Loucy (cell line): Measurements from ENCODE around the gene CWC22.
"Not testable (repeated sequence)": the region's sequence is repeated elsewhere in the genome, so short reads cannot be mapped to it uniquely, and the experiment has no call there.

Experiments
- H2AFZ ChIP-seq: fragments of 200-600 bp; sonication (generic); 2 replicates; pipeline ENCODE4 v1.6.0; 2016; ENCODE audit warnings: antibody characterized with exemption, mild to moderate bottlenecking, low read length, moderate library complexity
- H3F3A ChIP-seq: fragments of 200-600 bp; 2 replicates; pipeline ENCODE4 v1.6.0; 2016; ENCODE audit warnings: antibody characterized with exemption, low read depth, mild to moderate bottlenecking
- H3K27me3 ChIP-seq: fragments of 200-600 bp; sonication (generic); 2 replicates; pipeline ENCODE4 v1.6.1; 2014; ENCODE audit warnings: low read length, mild to moderate bottlenecking; ENCODE audit not compliant: insufficient read depth, poor library complexity, severe bottlenecking
- H3K36me3 ChIP-seq: fragments of 200-600 bp; sonication (generic); 2 replicates; pipeline ENCODE4 v1.6.1; 2016; ENCODE audit warnings: low read length; ENCODE audit not compliant: insufficient read depth
- H3K4me1 ChIP-seq: fragments of 200-600 bp; sonication (generic); 2 replicates; pipeline ENCODE4 v1.5.1; 2014; ENCODE audit warnings: low read length, mild to moderate bottlenecking; ENCODE audit not compliant: insufficient read depth, poor library complexity, severe bottlenecking
- H3K4me2 ChIP-seq: fragments of 200-600 bp; sonication (generic); 2 replicates; pipeline ENCODE4 v1.6.0; 2014; ENCODE audit warnings: antibody characterized with exemption, low read length, low read depth, mild to moderate bottlenecking; ENCODE audit not compliant: poor library complexity, severe bottlenecking
- H3K4me3 ChIP-seq: fragments of 200-600 bp; sonication (generic); 2 replicates; pipeline ENCODE4 v1.5.1; 2014; ENCODE audit warnings: low read length, mild to moderate bottlenecking, mixed read lengths; ENCODE audit not compliant: poor library complexity, severe bottlenecking
- H3K79me2 ChIP-seq: fragments of 200-600 bp; sonication (generic); 2 replicates; pipeline ENCODE4 v1.6.1; 2014; ENCODE audit warnings: low read length; ENCODE audit not compliant: insufficient read depth
- H3K9ac ChIP-seq: fragments of 200-600 bp; sonication (generic); 2 replicates; pipeline ENCODE4 v1.6.0; 2014; ENCODE audit warnings: mild to moderate bottlenecking, low read depth, low read length, moderate library complexity; ENCODE audit not compliant: poor library complexity, severe bottlenecking
- H3K9me2 ChIP-seq: fragments of 200-600 bp; sonication (generic); replicated peaks from 2 replicates; pipeline ENCODE4 v1.6.1; 2016; ENCODE audit warnings: low read depth, low read length, mixed read lengths
- H3K9me3 ChIP-seq: fragments of 200-600 bp; sonication (generic); 2 replicates; pipeline ENCODE4 v1.6.1; 2014; ENCODE audit warnings: mild to moderate bottlenecking, antibody characterized with exemption, low read length, low read depth; ENCODE audit not compliant: insufficient read depth
- H4K20me1 ChIP-seq: fragments of 200-600 bp; sonication (generic); 2 replicates; pipeline ENCODE4 v1.6.0; 2014; ENCODE audit warnings: antibody characterized with exemption, low read length, mild to moderate bottlenecking; ENCODE audit not compliant: insufficient read depth, poor library complexity, severe bottlenecking
- EZH2phosphoT487 ChIP-seq: fragments of 200-600 bp; IDR thresholded peaks from 2 replicates; pipeline ENCODE4 v1.6.1; 2018; ENCODE audit warnings: antibody characterized with exemption, mild to moderate bottlenecking, moderate library complexity, borderline replicate concordance
- TF ChIP-seq, protein P1 (sequence below): fragments of 200-600 bp; sonication (generic); conservative IDR thresholded peaks from 2 replicates; pipeline ENCODE4 v1.5.1; 2014; ENCODE audit warnings: mild to moderate bottlenecking, antibody characterized with exemption, low read length

Gene CWC22

DNA sequence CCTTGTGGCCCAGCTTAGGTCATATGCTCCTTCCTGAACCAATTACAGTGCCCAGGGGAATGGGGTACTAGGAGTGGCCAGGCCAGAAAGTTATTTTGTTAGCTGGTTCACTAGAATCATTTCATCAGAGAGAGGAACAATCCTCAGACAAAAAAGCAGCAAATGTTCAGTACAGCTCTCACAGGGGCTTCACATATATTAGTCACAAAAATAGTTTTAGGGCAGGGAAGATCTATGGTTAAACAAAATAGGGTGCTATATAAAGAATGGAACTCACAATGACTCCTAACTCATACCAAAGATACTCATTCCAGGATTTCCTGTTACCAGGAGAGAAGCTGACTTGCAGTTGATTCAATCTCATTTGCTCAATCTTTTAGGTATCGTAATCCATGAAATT lies 71.0 kb downstream of the CWC22 start:
- H4K20me1 ChIP-seq = no peaks in the 10 kb centered on the region
- no peak overlapping the region for H2AFZ ChIP-seq
- H3K9ac ChIP-seq = no peak overlapping the region
- H3K79me2 ChIP-seq = no peaks in the 10 kb centered on the region
- H3K4me3 ChIP-seq = no peak overlapping the region
- H3K4me2 ChIP-seq = no peak overlapping the region
- H3F3A ChIP-seq = no peaks in the 10 kb centered on the region
- no peaks in the 10 kb centered on the region for H3K9me2 ChIP-seq
- H3K9me3 ChIP-seq = no peaks in the 10 kb centered on the region
- no peaks in the 10 kb centered on the region for H3K36me3 ChIP-seq
- H3K27me3 ChIP-seq = no peaks in the 10 kb centered on the region
- TF ChIP-seq EZH2phosphoT487 = no peak
- TF ChIP-seq, protein P1, sequence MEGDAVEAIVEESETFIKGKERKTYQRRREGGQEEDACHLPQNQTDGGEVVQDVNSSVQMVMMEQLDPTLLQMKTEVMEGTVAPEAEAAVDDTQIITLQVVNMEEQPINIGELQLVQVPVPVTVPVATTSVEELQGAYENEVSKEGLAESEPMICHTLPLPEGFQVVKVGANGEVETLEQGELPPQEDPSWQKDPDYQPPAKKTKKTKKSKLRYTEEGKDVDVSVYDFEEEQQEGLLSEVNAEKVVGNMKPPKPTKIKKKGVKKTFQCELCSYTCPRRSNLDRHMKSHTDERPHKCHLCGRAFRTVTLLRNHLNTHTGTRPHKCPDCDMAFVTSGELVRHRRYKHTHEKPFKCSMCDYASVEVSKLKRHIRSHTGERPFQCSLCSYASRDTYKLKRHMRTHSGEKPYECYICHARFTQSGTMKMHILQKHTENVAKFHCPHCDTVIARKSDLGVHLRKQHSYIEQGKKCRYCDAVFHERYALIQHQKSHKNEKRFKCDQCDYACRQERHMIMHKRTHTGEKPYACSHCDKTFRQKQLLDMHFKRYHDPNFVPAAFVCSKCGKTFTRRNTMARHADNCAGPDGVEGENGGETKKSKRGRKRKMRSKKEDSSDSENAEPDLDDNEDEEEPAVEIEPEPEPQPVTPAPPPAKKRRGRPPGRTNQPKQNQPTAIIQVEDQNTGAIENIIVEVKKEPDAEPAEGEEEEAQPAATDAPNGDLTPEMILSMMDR = no peak
- H3K4me1 ChIP-seq = no peaks in the 10 kb centered on the region

DNA sequence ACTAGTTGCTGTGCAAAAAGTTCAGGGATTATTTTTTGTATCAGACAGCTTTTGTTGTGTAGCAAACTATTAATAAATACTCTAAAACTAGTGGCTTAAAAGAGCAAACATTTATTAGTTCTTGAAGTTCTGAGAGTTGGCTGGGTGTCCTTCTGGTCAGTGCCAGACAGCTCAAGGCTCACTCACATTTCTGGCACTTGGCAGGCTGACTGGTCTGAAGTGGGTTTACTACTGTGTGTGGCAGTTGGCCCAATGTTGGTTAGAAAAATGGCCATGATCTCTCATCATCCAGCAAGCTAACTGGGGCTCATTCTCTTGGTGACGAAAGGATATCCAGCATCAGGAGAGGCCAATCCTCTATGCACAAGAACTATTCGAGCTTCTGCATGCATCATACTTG lies 74.3 kb downstream of the CWC22 start:
- Histone ChIP-seq H3K9me2 (no peaks in the 10 kb centered on the region), H3K9me3 (peaks cover 5% of the 10 kb centered on the region), H3F3A (no peaks in the 10 kb centered on the region), H2AFZ (no peak overlapping the region), H3K4me1 (no peaks in the 10 kb centered on the region), H3K79me2 (no peaks in the 10 kb centered on the region), H3K27me3 (no peaks in the 10 kb centered on the region), H3K4me3 (no peak overlapping the region), H3K4me2 (no peak overlapping the region), H3K36me3 (no peaks in the 10 kb centered on the region), H3K9ac (no peak overlapping the region), H4K20me1 (no peaks in the 10 kb centered on the region)
- TF ChIP-seq, protein P1 = no peak
- no peak for TF ChIP-seq EZH2phosphoT487

DNA sequence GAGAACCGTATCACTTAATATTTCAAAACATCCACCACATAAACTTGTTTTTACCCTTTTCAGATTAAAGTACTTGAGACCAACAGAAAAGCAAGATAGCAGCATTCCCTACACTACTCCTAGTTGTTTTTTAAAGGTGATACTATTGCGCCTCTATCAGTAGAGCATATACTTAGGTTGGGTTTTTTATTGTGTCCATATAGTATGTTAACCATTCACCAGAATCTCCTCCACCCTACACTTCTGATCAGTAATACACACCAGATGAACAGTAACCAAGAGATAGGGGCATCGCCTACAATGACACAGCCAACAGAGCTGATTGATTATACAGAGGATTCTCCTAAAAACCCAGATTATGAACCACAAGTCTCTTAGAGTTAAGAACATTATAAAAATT lies 75.6 kb downstream of the CWC22 start:
- no peaks in the 10 kb centered on the region for H3K9me2 ChIP-seq
- H3K9me3 ChIP-seq = peaks cover 6% of the 10 kb centered on the region
- H3K36me3 ChIP-seq = no peaks in the 10 kb centered on the region
- no peak overlapping the region for H2AFZ ChIP-seq
- H3K9ac ChIP-seq = no peak overlapping the region
- no peaks in the 10 kb centered on the region for H3K4me1 ChIP-seq
- no peaks in the 10 kb centered on the region for H4K20me1 ChIP-seq
- no peaks in the 10 kb centered on the region for H3F3A ChIP-seq
- H3K27me3 ChIP-seq = no peaks in the 10 kb centered on the region
- TF ChIP-seq, protein P1 = no peak
- TF ChIP-seq EZH2phosphoT487 = no peak
- no peak overlapping the region for H3K4me3 ChIP-seq
- no peaks in the 10 kb centered on the region for H3K79me2 ChIP-seq
- no peak overlapping the region for H3K4me2 ChIP-seq

DNA sequence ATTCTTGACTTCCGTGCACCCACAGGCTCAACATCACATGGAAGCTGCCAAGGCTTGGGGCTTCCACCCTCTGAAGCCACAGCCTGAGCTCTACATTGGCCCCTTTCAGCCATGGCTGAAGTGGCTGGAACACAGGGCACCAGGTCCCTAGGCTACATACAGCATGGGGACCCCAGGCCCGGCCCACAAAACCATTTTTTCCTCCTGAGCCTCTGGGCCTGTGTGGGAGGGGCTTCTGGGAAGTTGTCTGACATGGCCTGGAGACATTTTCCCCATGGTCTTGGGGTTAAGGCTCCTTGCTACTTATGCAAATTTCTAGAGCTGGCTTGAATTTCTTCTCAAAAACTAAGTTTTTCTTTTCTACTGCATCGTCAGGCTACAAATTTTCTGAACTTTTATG lies 77.1 kb downstream of the CWC22 start:
- not testable (repeated sequence) for H3K9me2 ChIP-seq, H4K20me1 ChIP-seq, H3K36me3 ChIP-seq, H3K9me3 ChIP-seq, H3K4me3 ChIP-seq, H3K4me1 ChIP-seq, H3K4me2 ChIP-seq, H2AFZ ChIP-seq, H3K79me2 ChIP-seq, H3K27me3 ChIP-seq, H3F3A ChIP-seq, H3K9ac ChIP-seq
